Activated CD4-positive, alpha-beta T cell treated with anti-CD3 and anti-CD28 coated beads, Interleukin-2, amount 10 ng/mL, durations not matched to agents 24 days and 14 days (primary cell): Measurements from ENCODE around the gene CHGA. TPM values are rescaled to one million over a fixed set of nuclear protein-coding genes. Genes with fewer than 3 reads are reported as not detected.

Experiments
- DNase-seq: peaks from one replicate; pipeline ENCODE4 v3.0.0; 2022
- H3K27ac Mint-ChIP-seq: one replicate; pipeline ENCODE4 v1.8.0; 2022; ENCODE audit warnings: mild to moderate bottlenecking, mixed read lengths
- H3K27me3 Mint-ChIP-seq: one replicate; pipeline ENCODE4 v1.8.0; 2022; ENCODE audit warnings: mixed read lengths
- H3K36me3 Mint-ChIP-seq: one replicate; pipeline ENCODE4 v1.8.0; 2022; ENCODE audit warnings: low read depth, mild to moderate bottlenecking, mixed read lengths
- H3K4me1 Mint-ChIP-seq: one replicate; pipeline ENCODE4 v1.8.0; 2021; ENCODE audit warnings: mixed read lengths
- H3K4me3 Mint-ChIP-seq: one replicate; pipeline ENCODE4 v1.8.0; 2022; ENCODE audit warnings: mild to moderate bottlenecking, moderate library complexity, mixed read lengths
- H3K9me3 Mint-ChIP-seq: one replicate; pipeline ENCODE4 v1.8.0; 2021; ENCODE audit warnings: mixed read lengths
- intact Hi-C: fragments of 100-400 bp; cut with micrococcal nuclease; formaldehyde crosslinking; loops from one replicate; pipeline ENCODE4 v1.15.1; 2023
- total RNA-seq: library from RNA; stranded (reverse); gene quantifications from 2 replicates; pipeline ENCODE4 v1.2.3, GENCODE V29; 2022

The CHGA gene
- total RNA-seq, 1 donor from 2014 or later: not detected

- intact Hi-C loops: no loop called here
- Mint-ChIP-seq H3K4me3 (no peak overlapping the region), H3K27me3 (no peaks in the 10 kb centered on the region), H3K36me3 (no peaks in the 10 kb centered on the region), H3K27ac (no peak overlapping the region), H3K4me1 (no peaks in the 10 kb centered on the region), H3K9me3 (no peaks in the 10 kb centered on the region)
- no peak for DNase-seq
Observed at GRCh38 chr14:92938890-92939671, 16.1 kb downstream of the CHGA start.

- H3K4me1 Mint-ChIP-seq: no peaks in the 10 kb centered on the region
- H3K4me3 Mint-ChIP-seq: no peak overlapping the region
Observed at GRCh38 chr14:92939699-92940098, 16.7 kb downstream of the CHGA start.

GRCh38 chr14:92940543-92940942 lies 17.6 kb downstream of the CHGA start:
- intact Hi-C loops: no loop called here
- Mint-ChIP-seq H3K4me1 (no peaks in the 10 kb centered on the region), H3K27ac (no peak overlapping the region), H3K27me3 (no peaks in the 10 kb centered on the region), H3K36me3 (no peaks in the 10 kb centered on the region), H3K4me3 (no peak overlapping the region), H3K9me3 (no peaks in the 10 kb centered on the region)
- DNase-seq: no peak

More at GRCh38 chr14:92939699-92940098, 16.7 kb downstream of the CHGA start:
- intact Hi-C loops: no loop called here
- Mint-ChIP-seq H3K27me3 (no peaks in the 10 kb centered on the region), H3K27ac (no peak overlapping the region), H3K36me3 (no peaks in the 10 kb centered on the region), H3K9me3 (no peaks in the 10 kb centered on the region)
- no peak for DNase-seq

GRCh38 chr14:92941531-92941930 lies 18.6 kb downstream of the CHGA start:
- Mint-ChIP-seq H3K27me3 (no peaks in the 10 kb centered on the region), H3K4me1 (no peaks in the 10 kb centered on the region), H3K9me3 (no peaks in the 10 kb centered on the region), H3K4me3 (no peak overlapping the region), H3K27ac (no peak overlapping the region), H3K36me3 (no peaks in the 10 kb centered on the region)
- intact Hi-C loops: no loop called here
- DNase-seq: no peak

GRCh38 chr14:92942136-92942535 lies 19.2 kb downstream of the CHGA start:
- intact Hi-C loops: no loop called here
- Mint-ChIP-seq H3K4me3 (no peak overlapping the region), H3K4me1 (no peaks in the 10 kb centered on the region), H3K9me3 (no peaks in the 10 kb centered on the region), H3K27ac (no peak overlapping the region), H3K27me3 (no peaks in the 10 kb centered on the region), H3K36me3 (no peaks in the 10 kb centered on the region)
- no peak for DNase-seq

GRCh38 chr14:92942576-92942975 lies 19.6 kb downstream of the CHGA start:
- Mint-ChIP-seq H3K27ac (no peak overlapping the region), H3K36me3 (no peaks in the 10 kb centered on the region)
- DNase-seq: no peak

GRCh38 chr14:92942976-92943710 lies 20.2 kb downstream of the CHGA start:
- Mint-ChIP-seq H3K27ac (no peak overlapping the region), H3K36me3 (no peaks in the 10 kb centered on the region), H3K4me3 (no peak overlapping the region), H3K4me1 (no peaks in the 10 kb centered on the region), H3K9me3 (no peaks in the 10 kb centered on the region), H3K27me3 (no peaks in the 10 kb centered on the region)
- intact Hi-C loops: no loop called here
- no peak for DNase-seq

More at GRCh38 chr14:92942576-92942975, 19.6 kb downstream of the CHGA start:
- intact Hi-C loops: no loop called here
- Mint-ChIP-seq H3K27me3 (no peaks in the 10 kb centered on the region), H3K9me3 (no peaks in the 10 kb centered on the region), H3K4me3 (no peak overlapping the region), H3K4me1 (no peaks in the 10 kb centered on the region)

GRCh38 chr14:92943855-92944570 lies 21.1 kb downstream of the CHGA start:
- Mint-ChIP-seq H3K4me1 (no peaks in the 10 kb centered on the region), H3K4me3 (no peak overlapping the region), H3K27me3 (no peaks in the 10 kb centered on the region), H3K9me3 (no peaks in the 10 kb centered on the region), H3K36me3 (no peaks in the 10 kb centered on the region), H3K27ac (no peak overlapping the region)
- DNase-seq: no peak
- intact Hi-C loops: no loop called here

GRCh38 chr14:92944976-92945375 lies 22.0 kb downstream of the CHGA start:
- no peaks in the 10 kb centered on the region for H3K36me3 Mint-ChIP-seq
- intact Hi-C loops: no loop called here
- no peaks in the 10 kb centered on the region for H3K9me3 Mint-ChIP-seq
- no peak overlapping the region for H3K27ac Mint-ChIP-seq
- DNase-seq: no peak
- no peaks in the 10 kb centered on the region for H3K27me3 Mint-ChIP-seq
- no peaks in the 10 kb centered on the region for H3K4me1 Mint-ChIP-seq
- no peak overlapping the region for H3K4me3 Mint-ChIP-seq

- Mint-ChIP-seq H3K4me1 (no peaks in the 10 kb centered on the region), H3K9me3 (no peaks in the 10 kb centered on the region), H3K27me3 (no peaks in the 10 kb centered on the region), H3K4me3 (no peak overlapping the region), H3K27ac (no peak overlapping the region), H3K36me3 (no peaks in the 10 kb centered on the region)
- DNase-seq: no peak
- intact Hi-C loops: no loop called here
Observed at GRCh38 chr14:92945544-92945943, 22.6 kb downstream of the CHGA start.

- intact Hi-C loops: no loop called here
- Mint-ChIP-seq H3K9me3 (no peaks in the 10 kb centered on the region), H3K27ac (no peak overlapping the region), H3K27me3 (no peaks in the 10 kb centered on the region), H3K4me1 (no peaks in the 10 kb centered on the region), H3K36me3 (no peaks in the 10 kb centered on the region), H3K4me3 (no peak overlapping the region)
- no peak for DNase-seq
Observed at GRCh38 chr14:92945959-92946846, 23.3 kb downstream of the CHGA start.

GRCh38 chr14:92946847-92947545 lies 24.0 kb downstream of the CHGA start:
- H3K27ac Mint-ChIP-seq: no peak overlapping the region
- DNase-seq: no peak
- intact Hi-C loops: no loop called here
- no peaks in the 10 kb centered on the region for H3K9me3 Mint-ChIP-seq
- no peaks in the 10 kb centered on the region for H3K27me3 Mint-ChIP-seq
- peaks cover 3% of the 10 kb centered on the region for H3K36me3 Mint-ChIP-seq
- no peak overlapping the region for H3K4me3 Mint-ChIP-seq
- peaks cover 2% of the 10 kb centered on the region for H3K4me1 Mint-ChIP-seq

- no peaks in the 10 kb centered on the region for H3K9me3 Mint-ChIP-seq
- DNase-seq: no peak
- peaks cover 5% of the 10 kb centered on the region for H3K4me1 Mint-ChIP-seq
- intact Hi-C loops: no loop called here
- H3K36me3 Mint-ChIP-seq: peaks cover 3% of the 10 kb centered on the region
- no peak overlapping the region for H3K27ac Mint-ChIP-seq
- no peak overlapping the region for H3K4me3 Mint-ChIP-seq
- no peaks in the 10 kb centered on the region for H3K27me3 Mint-ChIP-seq
Observed at GRCh38 chr14:92948647-92949046, 25.7 kb downstream of the CHGA start.
